ENCODE measurements around the gene TAGLN3.
A peak's percentile ranks its signal among the peaks of the same experiment; 100 is the strongest.
"Not testable (repeated sequence)": the region's sequence is repeated elsewhere in the genome, so short reads cannot be mapped to it uniquely, and the experiment has no call there.

TAGLN3 gene

GRCh38 chr3:112011376-112011940 lies 12.7 kb downstream of the TAGLN3 start:
- DNase-seq, result no peak

GRCh38 chr3:112012205-112012992 lies 13.7 kb downstream of the TAGLN3 start:
- DNase-seq, result no peak

GRCh38 chr3:112013058-112013783 lies 14.5 kb downstream of the TAGLN3 start:
- peak; percentile 68 for DNase-seq

- no peak for DNase-seq
Measured at GRCh38 chr3:112013784-112014143, 15.0 kb downstream of the TAGLN3 start.

- DNase-seq, result no peak
Measured at GRCh38 chr3:112017091-112017490, 18.4 kb downstream of the TAGLN3 start.

GRCh38 chr3:112018712-112019111 lies 20.0 kb downstream of the TAGLN3 start:
- DNase-seq, result no peak

GRCh38 chr3:112019716-112020115 lies 21.0 kb downstream of the TAGLN3 start:
- no peak for DNase-seq

- DNase-seq, result no peak
Measured at GRCh38 chr3:112020674-112021085, 22.0 kb downstream of the TAGLN3 start.

- DNase-seq, result no peak
Measured at GRCh38 chr3:112027142-112027541, 28.4 kb downstream of the TAGLN3 start.

- DNase-seq, result no peak
Measured at GRCh38 chr3:112027826-112028225, 29.1 kb downstream of the TAGLN3 start.

GRCh38 chr3:112030901-112031300 lies 32.2 kb downstream of the TAGLN3 start:
- no peak for DNase-seq

GRCh38 chr3:112032098-112032731 lies 33.5 kb downstream of the TAGLN3 start:
- DNase-seq, result no peak

- DNase-seq, result no peak
Measured at GRCh38 chr3:112034436-112034835, 35.7 kb downstream of the TAGLN3 start, which contains the start of gene TMPRSS7. TSS of gene TMPRSS7 (plus strand) at chr3:112034736. CDS start at chr3:112034846, 110 bp downstream.

GRCh38 chr3:112035241-112035640 lies 36.5 kb downstream of the TAGLN3 start:
- no peak for DNase-seq

- DNase-seq, result not testable (repeated sequence)
Measured at GRCh38 chr3:112037194-112037593, 38.5 kb downstream of the TAGLN3 start.

- no peak for DNase-seq
Measured at GRCh38 chr3:112038863-112039262, 40.1 kb downstream of the TAGLN3 start.

GRCh38 chr3:112041321-112041720 lies 42.6 kb downstream of the TAGLN3 start:
- no peak for DNase-seq

GRCh38 chr3:112042842-112043280 lies 44.1 kb downstream of the TAGLN3 start:
- DNase-seq, result no peak

- peak; percentile 80 for DNase-seq
Measured at GRCh38 chr3:112043621-112044201, 45.0 kb downstream of the TAGLN3 start.

- no peak for DNase-seq
Measured at GRCh38 chr3:112046599-112046998, 47.9 kb downstream of the TAGLN3 start.

GRCh38 chr3:112047264-112047663 lies 48.5 kb downstream of the TAGLN3 start:
- no peak for DNase-seq

- DNase-seq, result no peak
Measured at GRCh38 chr3:112048911-112049310, 50.2 kb downstream of the TAGLN3 start.

- DNase-seq, result no peak
Measured at GRCh38 chr3:112053229-112053628, 54.5 kb downstream of the TAGLN3 start.
